ENCODE data around the gene WDR43. TPM values are rescaled to one million over a fixed set of nuclear protein-coding genes. Genes with fewer than 3 reads are reported as not detected.

The WDR43 gene
- total and polyA plus RNA-seq, 7 experiments from 2014 or later = 44.4 to 75.0 (median 60.4) TPM

DNA sequence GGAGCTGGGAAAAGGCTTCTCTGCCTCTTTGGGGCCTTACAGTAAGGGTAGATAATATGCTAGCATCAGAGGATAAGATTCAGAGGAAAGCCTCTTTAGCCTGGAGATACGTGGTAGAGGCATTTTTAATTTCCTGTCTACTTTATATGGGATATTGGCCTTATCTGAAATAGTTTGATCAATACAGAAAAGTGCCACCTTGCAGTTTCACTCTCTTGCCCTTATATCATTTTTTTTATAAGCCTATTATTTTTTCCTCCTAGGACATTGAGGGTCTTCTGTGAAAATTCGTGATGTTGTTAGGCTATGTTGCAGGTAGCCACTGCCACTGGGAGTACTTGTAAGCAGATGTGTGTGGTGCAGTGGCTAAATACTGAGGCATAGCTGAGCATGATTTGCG, 46.5 kb downstream of the WDR43 start:
- ATAC-seq = no peak
- peak overlapping the region in 3 of 9 donors; percentile 20 to 62 (median 48) for H3K27ac Mint-ChIP-seq
- Histone ChIP-seq H3K9me3 (ENCODE audit: control insufficient read depth in 2 of 3, low read length in 3 of 3) (no peaks in the 10 kb centered on the region), H3K4me1 (ENCODE audit: control insufficient read depth in 2 of 2, insufficient read depth in 2 of 2, low read length in 2 of 2) (no peaks in the 10 kb centered on the region), H3K27me3 (ENCODE audit: control insufficient read depth in 2 of 2, insufficient read depth in 2 of 2, low read length in 2 of 2) (no peaks in the 10 kb centered on the region), H3K36me3 (ENCODE audit: control insufficient read depth in 2 of 3, insufficient read depth in 3 of 3, low read length in 3 of 3) (peaks cover 14 to 88% (median 27%) of the 10 kb centered on the region in 3 experiments), H3K4me3 (ENCODE audit: low read length) (no peak overlapping the region), H3K27ac (ENCODE audit: low read depth, low read length) (no peak overlapping the region)
- intact Hi-C loops (cut with micrococcal nuclease) = no loop called here
- no peaks in the 10 kb centered on the region for H3K9me3 Mint-ChIP-seq
- peaks cover 5 to 62% (median 31%) of the 10 kb centered on the region in 5 donors for H3K36me3 Mint-ChIP-seq
- no peaks in the 10 kb centered on the region for H3K27me3 Mint-ChIP-seq
- DNase-seq = no peak
- peaks cover 0 to 13% (median 0%) of the 10 kb centered on the region in 7 donors for H3K4me1 Mint-ChIP-seq
- POLR2A ChIA-PET = no interaction called here
- CTCF ChIA-PET = no interaction called here
- H3K4me3 Mint-ChIP-seq = no peak overlapping the region

- H3K36me3 Mint-ChIP-seq = peaks cover 10 to 63% (median 42%) of the 10 kb centered on the region in 5 donors
- H3K27ac ChIP-seq (ENCODE audit: low read depth, low read length) = no peak overlapping the region
- no peak overlapping the region for H3K4me3 Mint-ChIP-seq
- no peaks in the 10 kb centered on the region for H3K4me1 ChIP-seq (ENCODE audit: control insufficient read depth in 2 of 2, insufficient read depth in 2 of 2, low read length in 2 of 2)
- no peaks in the 10 kb centered on the region for H3K27me3 ChIP-seq (ENCODE audit: control insufficient read depth in 2 of 2, insufficient read depth in 2 of 2, low read length in 2 of 2)
- ChIA-PET POLR2A (no interaction called here), CTCF (no interaction called here)
- peaks cover 11 to 76% (median 27%) of the 10 kb centered on the region in 3 experiments for H3K36me3 ChIP-seq (ENCODE audit: control insufficient read depth in 2 of 3, insufficient read depth in 3 of 3, low read length in 3 of 3)
- no peaks in the 10 kb centered on the region for H3K9me3 ChIP-seq (ENCODE audit: control insufficient read depth in 2 of 3, low read length in 3 of 3)
- no peak for ATAC-seq
- H3K9me3 Mint-ChIP-seq = no peaks in the 10 kb centered on the region
- intact Hi-C loops (cut with micrococcal nuclease) = no loop called here
- H3K27ac Mint-ChIP-seq = peak overlapping the region in 1 of 9 donors; percentile 70
- H3K4me3 ChIP-seq (ENCODE audit: low read length) = no peak overlapping the region
- H3K27me3 Mint-ChIP-seq = no peaks in the 10 kb centered on the region
- no peak for DNase-seq
- peaks cover 0 to 5% (median 0%) of the 10 kb centered on the region in 7 donors for H3K4me1 Mint-ChIP-seq
Observed at GRCh38 chr2:28944535-28945248, 50.2 kb downstream of the WDR43 start.

DNA sequence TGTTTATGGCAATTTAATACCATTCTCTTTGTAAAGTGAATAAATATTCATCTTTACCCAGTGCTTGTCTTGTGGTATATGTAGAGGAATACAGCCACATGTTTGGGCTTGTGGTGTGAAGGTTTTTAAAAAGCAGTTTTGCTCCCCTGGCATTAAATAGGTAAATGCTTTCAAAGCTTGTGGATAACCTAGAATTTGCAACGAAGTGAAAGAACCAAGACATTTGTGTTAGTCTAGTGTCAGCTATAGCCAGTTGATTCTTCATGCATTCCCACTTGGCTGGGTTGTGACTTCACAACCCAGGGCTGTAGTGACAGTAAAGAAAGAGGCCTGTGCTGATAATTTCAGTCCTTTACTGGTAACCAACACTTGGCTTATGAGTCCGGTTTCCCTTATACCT, 53.7 kb downstream of the WDR43 start:
- Histone ChIP-seq H3K27ac (ENCODE audit: low read depth, low read length) (no peak overlapping the region), H3K4me1 (ENCODE audit: control insufficient read depth in 2 of 2, insufficient read depth in 2 of 2, low read length in 2 of 2) (no peaks in the 10 kb centered on the region), H3K9me3 (ENCODE audit: control insufficient read depth in 2 of 3, low read length in 3 of 3) (no peaks in the 10 kb centered on the region), H3K36me3 (ENCODE audit: control insufficient read depth in 2 of 3, insufficient read depth in 3 of 3, low read length in 3 of 3) (peaks cover 3 to 48% (median 8%) of the 10 kb centered on the region in 3 experiments), H3K4me3 (ENCODE audit: low read length) (no peak overlapping the region), H3K27me3 (ENCODE audit: control insufficient read depth in 2 of 2, insufficient read depth in 2 of 2, low read length in 2 of 2) (no peaks in the 10 kb centered on the region)
- ATAC-seq (no peak), DNase-seq (no peak)
- Mint-ChIP-seq H3K36me3 (peaks cover 4 to 44% (median 36%) of the 10 kb centered on the region in 5 donors), H3K9me3 (no peaks in the 10 kb centered on the region), H3K4me1 (peaks cover 0 to 7% (median 0%) of the 10 kb centered on the region in 7 donors), H3K27ac (no peak overlapping the region), H3K4me3 (no peak overlapping the region), H3K27me3 (no peaks in the 10 kb centered on the region)
- ChIA-PET POLR2A (no interaction called here), CTCF (no interaction called here)
- intact Hi-C loops (cut with micrococcal nuclease) = no loop called here

GRCh38 chr2:28949190-28949589, 54.7 kb downstream of the WDR43 start:
- Mint-ChIP-seq H3K4me3 (no peak overlapping the region), H3K9me3 (no peaks in the 10 kb centered on the region), H3K27ac (no peak overlapping the region), H3K36me3 (peaks cover 4 to 39% (median 31%) of the 10 kb centered on the region in 5 donors), H3K27me3 (no peaks in the 10 kb centered on the region), H3K4me1 (peaks cover 0 to 7% (median 0%) of the 10 kb centered on the region in 7 donors)
- ChIA-PET CTCF (interaction anchor here (0.6 kb wide), 1 partner anchor 33 kb away, joined by 3 read pairs; no protein-coding TSS in a partner anchor), POLR2A (no interaction called here)
- Histone ChIP-seq H3K27ac (ENCODE audit: low read depth, low read length) (no peak overlapping the region), H3K27me3 (ENCODE audit: control insufficient read depth in 2 of 2, insufficient read depth in 2 of 2, low read length in 2 of 2) (no peaks in the 10 kb centered on the region), H3K4me1 (ENCODE audit: control insufficient read depth in 2 of 2, insufficient read depth in 2 of 2, low read length in 2 of 2) (no peaks in the 10 kb centered on the region), H3K36me3 (ENCODE audit: control insufficient read depth in 2 of 3, insufficient read depth in 3 of 3, low read length in 3 of 3) (peaks cover 0 to 39% (median 0%) of the 10 kb centered on the region in 3 experiments), H3K9me3 (ENCODE audit: control insufficient read depth in 2 of 3, low read length in 3 of 3) (no peaks in the 10 kb centered on the region), H3K4me3 (ENCODE audit: low read length) (no peak overlapping the region)
- intact Hi-C loops (cut with micrococcal nuclease) = no loop called here
- DNase-seq (no peak), ATAC-seq (no peak)

DNA sequence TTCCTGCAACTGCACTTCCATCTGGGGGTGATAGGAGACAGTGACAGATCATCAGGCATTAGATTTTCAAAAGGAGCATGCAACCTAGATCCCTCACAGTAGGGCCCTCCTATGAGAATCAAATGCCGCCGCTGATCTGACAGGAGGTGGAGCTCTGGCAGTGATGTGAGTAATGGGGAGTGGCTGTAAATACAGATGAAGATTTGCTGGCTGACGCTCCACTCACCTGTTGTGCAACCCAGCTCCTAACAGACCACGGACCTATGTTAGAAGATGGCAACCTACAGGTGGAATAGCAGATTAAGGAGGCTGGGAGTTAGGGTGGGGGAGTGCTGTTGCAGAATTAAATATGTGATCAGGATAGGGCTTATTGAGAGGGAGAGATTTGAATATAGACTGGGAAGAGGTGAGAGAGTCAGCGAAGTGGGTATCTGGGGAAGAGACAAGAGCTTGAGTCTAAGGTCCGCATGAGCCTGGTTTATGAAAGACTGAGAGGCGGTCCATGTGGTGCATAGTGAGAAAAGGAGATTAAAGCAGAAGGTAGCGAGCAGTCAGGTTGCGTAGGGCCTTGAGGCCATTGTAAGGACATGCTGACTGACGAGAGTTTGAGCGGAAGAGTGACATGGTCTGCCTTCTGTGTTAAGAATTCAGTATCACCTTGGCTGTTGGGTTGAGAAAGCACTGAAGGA, 55.3 kb downstream of the WDR43 start:
- Mint-ChIP-seq H3K4me1 (peaks cover 0 to 7% (median 0%) of the 10 kb centered on the region in 7 donors), H3K4me3 (no peak overlapping the region), H3K9me3 (no peaks in the 10 kb centered on the region), H3K27me3 (peaks cover 0 to 2% (median 0%) of the 10 kb centered on the region in 5 donors), H3K27ac (peak overlapping the region in 4 of 9 donors; percentile 10 to 51 (median 14)), H3K36me3 (peaks cover 4 to 36% (median 28%) of the 10 kb centered on the region in 5 donors)
- no peaks in the 10 kb centered on the region for H3K27me3 ChIP-seq (ENCODE audit: control insufficient read depth in 2 of 2, insufficient read depth in 2 of 2, low read length in 2 of 2)
- ChIA-PET CTCF (interaction anchor here (0.6 kb wide), 1 partner anchor 34 kb away, joined by 3 read pairs; no protein-coding TSS in a partner anchor), POLR2A (no interaction called here)
- H3K4me3 ChIP-seq (ENCODE audit: low read length) = no peak overlapping the region
- no peak for DNase-seq
- H3K9me3 ChIP-seq (ENCODE audit: control insufficient read depth in 2 of 3, low read length in 3 of 3) = no peaks in the 10 kb centered on the region
- no peak for ATAC-seq
- H3K36me3 ChIP-seq (ENCODE audit: control insufficient read depth in 2 of 3, insufficient read depth in 3 of 3, low read length in 3 of 3) = peaks cover 0 to 34% (median 0%) of the 10 kb centered on the region in 3 experiments
- intact Hi-C loops (cut with micrococcal nuclease) = no loop called here
- no peaks in the 10 kb centered on the region for H3K4me1 ChIP-seq (ENCODE audit: control insufficient read depth in 2 of 2, insufficient read depth in 2 of 2, low read length in 2 of 2)
- no peak overlapping the region for H3K27ac ChIP-seq (ENCODE audit: low read depth, low read length)

DNA sequence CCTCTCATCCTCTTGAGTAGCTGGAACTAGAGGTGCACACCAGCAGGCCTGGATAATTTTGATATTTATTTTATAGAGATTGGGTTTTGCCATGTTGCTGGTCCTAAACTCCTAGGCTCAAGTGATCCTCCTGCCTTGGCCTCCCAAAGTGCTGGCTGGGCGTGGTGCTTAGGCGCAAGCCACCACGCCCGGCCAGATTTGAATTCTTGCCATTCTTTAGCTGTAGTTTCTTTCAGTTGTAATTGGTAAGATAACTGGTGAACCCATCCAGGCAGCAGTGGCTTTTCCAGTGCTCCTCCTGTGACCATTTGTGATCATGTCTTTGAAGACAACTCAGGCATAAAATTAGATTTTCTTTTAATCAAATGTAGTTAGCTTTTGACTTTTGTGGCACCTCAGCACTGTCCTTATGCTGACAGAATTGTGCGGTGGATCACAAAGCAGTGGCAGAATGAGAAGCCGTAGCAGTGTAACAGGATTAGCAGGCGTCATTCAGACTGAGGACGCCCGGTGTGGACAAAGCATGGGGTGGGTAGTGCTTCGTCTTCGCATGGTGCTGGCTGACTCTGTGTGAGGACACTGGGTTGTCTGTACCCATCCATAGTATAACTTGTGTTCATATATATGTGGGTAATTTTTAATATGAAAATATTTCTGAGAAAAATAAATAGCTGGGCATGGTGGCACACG, 56.6 kb downstream of the WDR43 start:
- H3K4me3 Mint-ChIP-seq = no peak overlapping the region
- no peak for DNase-seq
- POLR2A ChIA-PET = no interaction called here
- peaks cover 4 to 28% (median 23%) of the 10 kb centered on the region in 5 donors for H3K36me3 Mint-ChIP-seq
- Histone ChIP-seq H3K9me3 (ENCODE audit: control insufficient read depth in 2 of 3, low read length in 3 of 3) (no peaks in the 10 kb centered on the region), H3K27me3 (ENCODE audit: control insufficient read depth in 2 of 2, insufficient read depth in 2 of 2, low read length in 2 of 2) (no peaks in the 10 kb centered on the region), H3K4me1 (ENCODE audit: control insufficient read depth in 2 of 2, insufficient read depth in 2 of 2, low read length in 2 of 2) (no peaks in the 10 kb centered on the region), H3K4me3 (ENCODE audit: low read length) (no peak overlapping the region), H3K36me3 (ENCODE audit: control insufficient read depth in 2 of 3, insufficient read depth in 3 of 3, low read length in 3 of 3) (peaks cover 0 to 20% (median 0%) of the 10 kb centered on the region in 3 experiments), H3K27ac (ENCODE audit: low read depth, low read length) (no peak overlapping the region)
- no peaks in the 10 kb centered on the region for H3K9me3 Mint-ChIP-seq
- intact Hi-C loops (cut with micrococcal nuclease) = no loop called here
- H3K27me3 Mint-ChIP-seq = peaks cover 0 to 2% (median 0%) of the 10 kb centered on the region in 5 donors
- H3K27ac Mint-ChIP-seq = peak overlapping the region in 1 of 9 donors; percentile 57
- ATAC-seq = no peak
- CTCF ChIA-PET = interaction anchor here (0.5 to 0.7 kb wide), 2 partner anchors 8 to 357 kb away, joined by 3 to 4 read pairs; no protein-coding TSS in a partner anchor
- peaks cover 0 to 7% (median 0%) of the 10 kb centered on the region in 7 donors for H3K4me1 Mint-ChIP-seq
